ENCODE data around the gene WDR64.

Gene WDR64

GRCh38 chr1:241638909-241639622, 13.0 kb upstream of the WDR64 start:
- peaks cover 48% of the 10 kb centered on the region for H3K36me3 Mint-ChIP-seq (ENCODE audit: low read depth)
- H3K27ac Mint-ChIP-seq: no peak overlapping the region
- peak overlapping the region; percentile 86 for H3K4me3 Mint-ChIP-seq
- H3K27me3 Mint-ChIP-seq (ENCODE audit: low read depth, poor library complexity): no peaks in the 10 kb centered on the region
- no peak for TF ChIP-seq CTCF (IDR thresholded peaks at IDR 0.05)
- DNase-seq: no peak
- H3K9me3 Mint-ChIP-seq: peaks cover 50% of the 10 kb centered on the region
- H3K4me1 Mint-ChIP-seq: peaks cover 29% of the 10 kb centered on the region

- H3K4me3 Mint-ChIP-seq: peak overlapping the region; percentile 86
- no peak for TF ChIP-seq CTCF (IDR thresholded peaks at IDR 0.05)
- H3K4me1 Mint-ChIP-seq: peaks cover 29% of the 10 kb centered on the region
- peaks cover 44% of the 10 kb centered on the region for H3K9me3 Mint-ChIP-seq
- peak; percentile 61 for DNase-seq
- H3K27me3 Mint-ChIP-seq (ENCODE audit: low read depth, poor library complexity): no peaks in the 10 kb centered on the region
- no peak overlapping the region for H3K27ac Mint-ChIP-seq
- peaks cover 42% of the 10 kb centered on the region for H3K36me3 Mint-ChIP-seq (ENCODE audit: low read depth)
These were observed 12.4 kb upstream of the WDR64 start for GRCh38 chr1:241639623-241640148.

GRCh38 chr1:241640149-241640866, 11.8 kb upstream of the WDR64 start, which contains the start of the genes CHML and OPN3:
TSS of gene CHML (minus strand) at chr1:241640369. CDS start at chr1:241635766, 4,603 bp downstream.
TSS of gene OPN3 (minus strand) at chr1:241640369. CDS start at chr1:241640254, 115 bp downstream.
- no peaks in the 10 kb centered on the region for H3K27me3 Mint-ChIP-seq (ENCODE audit: low read depth, poor library complexity)
- peaks cover 29% of the 10 kb centered on the region for H3K4me1 Mint-ChIP-seq

GRCh38 chr1:241640867-241641622, 11.0 kb upstream of the WDR64 start:
- Mint-ChIP-seq H3K27me3 (ENCODE audit: low read depth, poor library complexity) (no peaks in the 10 kb centered on the region), H3K4me3 (peak overlapping the region; percentile 78), H3K36me3 (ENCODE audit: low read depth) (peaks cover 28% of the 10 kb centered on the region), H3K27ac (no peak overlapping the region), H3K9me3 (peaks cover 32% of the 10 kb centered on the region), H3K4me1 (peaks cover 32% of the 10 kb centered on the region)
- DNase-seq: no peak
- no peak for TF ChIP-seq CTCF (IDR thresholded peaks at IDR 0.05)

More at GRCh38 chr1:241640149-241640866, 11.8 kb upstream of the WDR64 start, which contains the start of the genes CHML and OPN3:
- H3K4me3 Mint-ChIP-seq: peak within 1 kb of the TSS; percentile 86
- H3K9me3 Mint-ChIP-seq: peaks cover 38% of the 10 kb centered on the region
- no peak for TF ChIP-seq CTCF (IDR thresholded peaks at IDR 0.05)
- no peak within 1 kb of the TSS for H3K27ac Mint-ChIP-seq
- peaks cover 35% of the 10 kb centered on the region for H3K36me3 Mint-ChIP-seq (ENCODE audit: low read depth)
- DNase-seq: peak; percentile 96

- TF ChIP-seq CTCF (IDR thresholded peaks at IDR 0.05): no peak
- Mint-ChIP-seq H3K36me3 (ENCODE audit: low read depth) (peaks cover 19% of the 10 kb centered on the region), H3K4me3 (no peak overlapping the region), H3K27ac (no peak overlapping the region), H3K27me3 (ENCODE audit: low read depth, poor library complexity) (no peaks in the 10 kb centered on the region), H3K4me1 (peaks cover 26% of the 10 kb centered on the region), H3K9me3 (peaks cover 24% of the 10 kb centered on the region)
- DNase-seq: no peak
These were observed 10.1 kb upstream of the WDR64 start for GRCh38 chr1:241641773-241642592.

Data from nephron progenitor cell (in vitro differentiated cells).